ENCODE results near the gene POU2F2.

- no peak for TF ChIP-seq CTCF (IDR thresholded peaks at IDR 0.05)
- no peak for TF ChIP-seq POLR2A (IDR thresholded peaks at IDR 0.05)
These were observed 94.6 kb downstream of the POU2F2 start for GRCh38 chr19:42037649-42038048.

Data from uterus (tissue), 2 donors.